SK-N-SH treated with all-trans-retinoic acid at 6 μM for 48 hours (cell line): ENCODE data around the gene FOXD1.

Experiments
- ATAC-seq: fragments of 200-7000 bp; cut with Tn5 transposase; 3 replicates; pipeline ENCODE4 v1.9.1; 2020; ENCODE audit warnings: mild to moderate bottlenecking, moderate library complexity
- ARNTL ChIP-seq: fragments of 450-650 bp; formaldehyde crosslinking; IDR thresholded peaks from 2 replicates; pipeline ENCODE4 v1.5.0; 2020; ENCODE audit warnings: low read depth, mild to moderate bottlenecking, moderate library complexity, borderline replicate concordance
- BACH2 ChIP-seq: fragments of 250-450 bp; sonication (Bioruptor Pico); IDR thresholded peaks from 2 replicates; pipeline ENCODE4 v1.9.0; 2021; ENCODE audit warnings: mild to moderate bottlenecking, borderline replicate concordance
- CSRNP3 ChIP-seq: fragments of 250-450 bp; sonication (Bioruptor Pico); IDR thresholded peaks from 2 replicates; pipeline ENCODE4 v1.5.1; 2021; ENCODE audit warnings: mild to moderate bottlenecking, moderate library complexity
- ESRRG ChIP-seq: fragments of 250-450 bp; sonication (Bioruptor Pico); IDR thresholded peaks from 2 replicates; pipeline ENCODE4 v1.6.1; 2021; ENCODE audit warnings: mild to moderate bottlenecking
- ISL1 ChIP-seq: fragments of 250-450 bp; sonication (Bioruptor Pico); IDR thresholded peaks from 2 replicates; pipeline ENCODE4 v2.1.2; 2022; ENCODE audit warnings: mild to moderate bottlenecking, moderate library complexity
- OSR1 ChIP-seq: fragments of 250-450 bp; sonication (Bioruptor Pico); IDR thresholded peaks from 2 replicates; pipeline ENCODE4 v1.8.0; 2022; ENCODE audit warnings: moderate library complexity, mild to moderate bottlenecking, inconsistent platforms
- PATZ1 ChIP-seq: fragments of 250-450 bp; sonication (Bioruptor Pico); IDR thresholded peaks from 2 replicates; pipeline ENCODE4 v1.8.0; 2020; ENCODE audit warnings: mild to moderate bottlenecking, moderate library complexity, borderline replicate concordance
- POU6F1 ChIP-seq: fragments of 250-450 bp; sonication (Bioruptor Pico); IDR thresholded peaks from 2 replicates; pipeline ENCODE4 v1.8.0; 2021; ENCODE audit warnings: low read depth, mild to moderate bottlenecking, moderate library complexity, borderline replicate concordance
- PPARA ChIP-seq: fragments of 250-450 bp; sonication (Bioruptor Pico); IDR thresholded peaks from 2 replicates; pipeline ENCODE4 v1.5.0; 2020; ENCODE audit warnings: mild to moderate bottlenecking, borderline replicate concordance
- RARB ChIP-seq: fragments of 250-450 bp; sonication (Bioruptor Pico); IDR thresholded peaks from 2 replicates; pipeline ENCODE4 v1.8.0; 2021; ENCODE audit warnings: mild to moderate bottlenecking, moderate library complexity
- TCF4 ChIP-seq: fragments of 250-450 bp; sonication (Bioruptor Pico); IDR thresholded peaks from 2 replicates; pipeline ENCODE4 v1.8.0; 2021; ENCODE audit warnings: mild to moderate bottlenecking, moderate library complexity, borderline replicate concordance
- TOX ChIP-seq: fragments of 250-450 bp; sonication (Bioruptor Pico); IDR thresholded peaks from 2 replicates; pipeline ENCODE4 v1.8.0; 2021; ENCODE audit warnings: mild to moderate bottlenecking, moderate library complexity, borderline replicate concordance
- TSHZ2 ChIP-seq: fragments of 250-450 bp; sonication (Bioruptor Pico); IDR thresholded peaks from 2 replicates; pipeline ENCODE4 v1.5.0; 2020; ENCODE audit warnings: mild to moderate bottlenecking, moderate library complexity
- ZC3H10 ChIP-seq: fragments of 250-450 bp; sonication (Bioruptor Pico); IDR thresholded peaks from 2 replicates; pipeline ENCODE4 v1.5.1; 2021; ENCODE audit warnings: mild to moderate bottlenecking, moderate library complexity
- ZFP3 ChIP-seq: fragments of 250-450 bp; sonication (Bioruptor Pico); IDR thresholded peaks from 2 replicates; pipeline ENCODE4 v1.5.0; 2020; ENCODE audit warnings: mild to moderate bottlenecking, moderate library complexity
- ZFP30 ChIP-seq: fragments of 450-650 bp; formaldehyde crosslinking; IDR thresholded peaks from 2 replicates; pipeline ENCODE4 v1.5.0; 2022; ENCODE audit warnings: mild to moderate bottlenecking, moderate library complexity
- ZNF565 ChIP-seq: fragments of 450-650 bp; formaldehyde crosslinking; conservative IDR thresholded peaks from 2 replicates; pipeline ENCODE4 v1.5.0; 2020; ENCODE audit warnings: low read depth, mild to moderate bottlenecking, moderate library complexity
- ZNF70 ChIP-seq: fragments of 450-650 bp; formaldehyde crosslinking; IDR thresholded peaks from 2 replicates; pipeline ENCODE4 v1.5.0; 2020; ENCODE audit warnings: mild to moderate bottlenecking, moderate library complexity
- ZNF8 ChIP-seq: fragments of 450-650 bp; formaldehyde crosslinking; IDR thresholded peaks from 2 replicates; pipeline ENCODE4 v1.5.0; 2020; ENCODE audit warnings: mild to moderate bottlenecking, moderate library complexity

The FOXD1 gene

GRCh38 chr5:73419465-73420390 is 28.8 kb downstream of the FOXD1 start:
- peak; percentile 38 for ATAC-seq

GRCh38 chr5:73419117-73419464 is 29.5 kb downstream of the FOXD1 start:
- ATAC-seq: peak; percentile 18
- TF ChIP-seq BACH2 (CRISPR knock-in tag) (no peak), CSRNP3 (CRISPR knock-in tag) (no peak), ISL1 (CRISPR knock-in tag) (no peak), ZNF565 (CRISPR knock-in tag) (no peak)
- TF ChIP-seq, all 23 proteins: peak for 0

More at GRCh38 chr5:73419465-73420390, 28.8 kb downstream of the FOXD1 start:
- TF ChIP-seq OSR1 (CRISPR knock-in tag) (peak; percentile 19; the same call in 1 of the 2 replicates), ZNF565 (CRISPR knock-in tag) (no peak)
- TF ChIP-seq, all 23 proteins: peak for 1

GRCh38 chr5:73418244-73418691 is 30.3 kb downstream of the FOXD1 start:
- TF ChIP-seq ARNTL (CRISPR knock-in tag) (no peak), POU6F1 (CRISPR knock-in tag) (no peak), ESRRG (CRISPR knock-in tag) (no peak), ZNF8 (CRISPR knock-in tag) (no peak), ZFP30 (no peak), TCF4 (no peak), ZC3H10 (CRISPR knock-in tag) (no peak), TOX (CRISPR knock-in tag) (no peak), TSHZ2 (CRISPR knock-in tag) (no peak), PPARA (CRISPR knock-in tag) (no peak), ZNF70 (no peak), ZNF565 (CRISPR knock-in tag) (no peak)
- ATAC-seq: peak; percentile 52

- TF ChIP-seq ZFP30 (no peak), ZNF8 (CRISPR knock-in tag) (no peak), PPARA (CRISPR knock-in tag) (no peak), ESRRG (CRISPR knock-in tag) (no peak), ARNTL (CRISPR knock-in tag) (no peak), PATZ1 (CRISPR knock-in tag) (no peak), ZFP3 (CRISPR knock-in tag) (no peak), CSRNP3 (CRISPR knock-in tag) (no peak), ZNF70 (no peak), RARB (no peak), BACH2 (CRISPR knock-in tag) (no peak), POU6F1 (CRISPR knock-in tag) (no peak), TCF4 (no peak), ZC3H10 (CRISPR knock-in tag) (no peak), ZNF565 (CRISPR knock-in tag) (no peak), ISL1 (CRISPR knock-in tag) (no peak), OSR1 (CRISPR knock-in tag) (no peak)
- peak; percentile 60 for ATAC-seq
Observed at GRCh38 chr5:73417303-73418034, 31.1 kb downstream of the FOXD1 start.
